DMS153 (cell line): ENCODE data around the gene USP47.
"Not testable (repeated sequence)": the region's sequence is repeated elsewhere in the genome, so short reads cannot be mapped to it uniquely, and the experiment has no call there.

Experiments
- DNase-seq: peaks from one replicate; lab custom pipeline; 2025; lab: John Stamatoyannopoulos, UW

USP47 gene

GRCh38 chr11:11822946-11823345 lies 18.8 kb upstream of the USP47 start:
- DNase-seq, result no peak

- no peak for DNase-seq
These were observed 15.5 kb upstream of the USP47 start for GRCh38 chr11:11826260-11826659.

GRCh38 chr11:11827272-11827671 lies 14.5 kb upstream of the USP47 start:
- DNase-seq, result no peak

GRCh38 chr11:11831406-11831805 lies 10.4 kb upstream of the USP47 start:
- DNase-seq, result not testable (repeated sequence)

DNA sequence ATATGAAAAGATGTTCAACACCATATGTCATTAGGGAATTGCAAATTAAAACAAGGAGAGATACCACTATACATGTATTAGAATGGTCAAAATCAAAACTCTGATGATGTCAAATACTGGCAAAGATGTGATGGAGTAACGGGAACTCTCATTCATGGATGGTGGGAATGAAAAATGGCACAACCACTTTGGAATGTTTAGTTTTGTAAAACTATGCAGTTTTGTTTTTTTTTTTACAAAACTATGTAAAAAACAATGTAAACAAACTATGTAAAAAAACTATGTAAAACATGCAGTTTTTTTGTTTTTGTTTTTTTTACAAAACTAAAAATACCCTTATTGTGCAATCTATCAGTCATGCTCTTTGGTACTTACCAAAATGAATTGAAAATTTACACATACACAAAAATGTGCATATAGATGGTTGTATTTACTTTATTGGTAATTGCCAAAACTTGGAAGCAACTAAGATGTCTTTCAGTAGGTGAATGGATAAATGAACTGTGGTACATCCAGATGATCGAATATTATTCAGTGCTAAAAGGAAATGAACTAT lies 5.0 kb upstream of the USP47 start:
- no peak for DNase-seq

DNA sequence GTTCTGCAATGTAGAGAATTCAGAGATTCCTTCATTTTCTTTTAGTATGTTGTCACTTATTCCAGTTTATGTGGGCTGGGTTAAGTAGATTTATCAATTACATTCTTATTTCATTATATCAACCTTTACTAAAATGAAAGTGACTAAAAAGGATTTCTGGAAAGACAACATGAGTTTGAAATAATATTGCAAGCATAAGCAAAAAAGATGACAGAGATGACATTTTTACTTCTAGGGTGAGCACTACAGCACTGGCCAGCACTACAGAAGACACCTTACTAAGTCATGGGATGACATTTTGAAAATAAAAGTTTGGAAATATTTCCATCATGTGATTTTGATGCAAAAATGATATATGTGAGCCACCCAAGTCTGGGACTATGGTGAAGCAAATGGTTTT lies 2.1 kb upstream of the USP47 start:
- no peak for DNase-seq

DNA sequence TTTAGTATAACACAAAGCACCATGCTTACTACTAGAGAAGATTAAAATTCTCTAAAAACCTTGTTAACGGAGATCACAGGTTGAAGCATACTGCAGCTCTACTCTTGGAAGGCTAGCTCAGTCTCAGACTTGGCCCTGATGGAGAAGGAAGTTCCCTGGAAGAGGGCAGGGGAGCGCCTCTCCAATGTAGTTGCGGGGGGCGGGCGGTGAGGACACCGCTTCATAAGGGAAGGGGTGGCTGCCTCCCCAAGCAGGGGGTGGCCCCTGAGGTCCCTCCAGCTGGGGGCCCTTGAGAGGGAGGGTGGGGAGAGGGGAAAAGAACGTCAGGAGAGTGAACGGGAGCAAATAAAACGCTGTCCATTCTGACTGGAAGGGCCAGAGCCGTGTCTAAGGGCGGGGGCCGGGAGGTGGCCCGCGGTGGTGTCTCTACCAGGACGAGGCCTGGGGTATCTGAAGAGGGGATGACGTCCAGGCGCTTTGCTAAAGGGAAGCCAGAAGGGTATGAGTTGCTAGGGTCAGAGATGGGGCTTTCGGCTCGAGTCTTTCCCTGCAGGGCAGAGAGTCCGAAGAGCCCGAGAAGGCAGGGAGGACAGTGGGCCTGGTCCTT lies 553 bp upstream of the USP47 start:
- DNase-seq, result peak; percentile 4

- DNase-seq, result peak; percentile 18
These were observed 743 bp downstream of the USP47 start for GRCh38 chr11:11842421-11843008.

DNA sequence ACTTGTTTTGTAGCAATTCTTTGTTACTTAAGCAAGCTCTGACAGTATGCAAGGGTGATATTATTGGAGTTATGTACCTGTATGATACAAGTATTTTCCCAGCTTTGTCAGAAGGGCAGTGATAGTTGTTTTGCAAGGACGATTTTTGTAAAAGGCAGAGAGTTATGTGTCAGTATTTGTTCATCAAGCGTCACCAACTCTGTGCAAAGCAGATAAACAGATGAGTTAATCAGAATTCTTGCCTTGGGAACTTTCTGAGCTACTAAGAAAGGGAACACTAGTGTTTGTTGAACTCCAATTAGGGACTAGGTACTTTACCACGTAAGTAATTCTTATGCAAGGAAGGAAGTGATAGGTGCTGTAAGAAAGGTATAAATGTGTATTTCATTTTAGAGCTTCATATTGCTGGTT lies 1.4 kb downstream of the USP47 start:
- DNase-seq, result no peak

GRCh38 chr11:11843642-11844041 lies 1.9 kb downstream of the USP47 start:
- no peak for DNase-seq

- DNase-seq, result no peak
These were observed 2.5 kb downstream of the USP47 start for GRCh38 chr11:11844272-11844671.

DNA sequence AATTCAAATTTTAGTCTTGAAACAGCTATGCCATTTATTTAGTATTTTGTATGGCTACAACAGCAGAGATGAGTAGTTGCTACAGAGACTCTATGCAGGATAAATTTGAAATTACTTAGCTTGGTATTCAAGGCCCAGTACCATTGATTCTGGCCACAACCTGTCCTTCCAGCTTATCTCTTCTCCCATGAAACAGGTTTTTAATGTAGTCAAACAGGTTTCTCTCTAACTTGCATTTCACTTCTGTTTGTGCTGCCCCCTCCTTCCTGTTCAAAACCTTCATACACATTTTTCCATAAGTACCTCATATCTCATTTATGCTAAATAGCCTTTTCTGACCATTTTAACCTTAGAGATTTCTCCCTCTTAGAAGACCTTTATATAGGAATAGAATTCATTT lies 3.3 kb downstream of the USP47 start:
- peak; percentile 60 for DNase-seq

DNA sequence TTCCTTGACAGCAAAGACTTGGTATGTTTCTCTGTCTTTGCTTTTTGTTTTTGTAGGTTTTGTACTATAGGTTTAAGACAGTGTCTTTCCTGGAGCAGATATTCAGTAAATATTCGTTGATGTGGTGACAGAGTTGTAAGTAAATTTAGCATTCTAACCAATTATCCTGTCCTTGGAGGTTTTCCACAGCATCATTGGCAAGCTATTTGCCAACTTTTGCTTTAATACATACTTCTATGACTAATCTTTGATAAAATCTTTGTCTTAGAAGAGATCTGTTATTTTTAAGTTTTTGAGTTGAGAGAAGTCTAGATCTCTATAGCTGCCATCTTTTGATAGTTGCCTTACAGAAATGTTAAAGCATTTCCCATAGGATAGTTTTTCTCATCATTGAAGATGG lies 3.8 kb downstream of the USP47 start:
- no peak for DNase-seq

DNA sequence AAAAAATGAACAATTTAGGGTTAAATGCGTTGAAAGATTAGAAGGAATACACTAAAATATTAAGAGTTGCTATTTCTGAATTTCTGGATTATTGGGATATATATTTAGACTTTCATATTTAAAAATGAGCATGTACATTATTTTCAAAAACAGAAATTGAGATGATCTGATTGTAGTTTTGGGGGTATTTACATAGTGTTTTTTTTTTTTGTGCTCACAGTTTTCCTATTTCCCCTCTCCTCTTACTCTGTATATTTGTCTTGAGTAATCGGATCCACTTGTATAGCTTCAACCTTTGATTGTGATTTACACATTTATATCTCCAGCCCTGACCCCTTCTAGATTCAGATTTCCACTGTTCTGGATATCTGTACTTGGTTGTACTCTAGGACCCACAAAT lies 5.3 kb downstream of the USP47 start:
- no peak for DNase-seq

DNA sequence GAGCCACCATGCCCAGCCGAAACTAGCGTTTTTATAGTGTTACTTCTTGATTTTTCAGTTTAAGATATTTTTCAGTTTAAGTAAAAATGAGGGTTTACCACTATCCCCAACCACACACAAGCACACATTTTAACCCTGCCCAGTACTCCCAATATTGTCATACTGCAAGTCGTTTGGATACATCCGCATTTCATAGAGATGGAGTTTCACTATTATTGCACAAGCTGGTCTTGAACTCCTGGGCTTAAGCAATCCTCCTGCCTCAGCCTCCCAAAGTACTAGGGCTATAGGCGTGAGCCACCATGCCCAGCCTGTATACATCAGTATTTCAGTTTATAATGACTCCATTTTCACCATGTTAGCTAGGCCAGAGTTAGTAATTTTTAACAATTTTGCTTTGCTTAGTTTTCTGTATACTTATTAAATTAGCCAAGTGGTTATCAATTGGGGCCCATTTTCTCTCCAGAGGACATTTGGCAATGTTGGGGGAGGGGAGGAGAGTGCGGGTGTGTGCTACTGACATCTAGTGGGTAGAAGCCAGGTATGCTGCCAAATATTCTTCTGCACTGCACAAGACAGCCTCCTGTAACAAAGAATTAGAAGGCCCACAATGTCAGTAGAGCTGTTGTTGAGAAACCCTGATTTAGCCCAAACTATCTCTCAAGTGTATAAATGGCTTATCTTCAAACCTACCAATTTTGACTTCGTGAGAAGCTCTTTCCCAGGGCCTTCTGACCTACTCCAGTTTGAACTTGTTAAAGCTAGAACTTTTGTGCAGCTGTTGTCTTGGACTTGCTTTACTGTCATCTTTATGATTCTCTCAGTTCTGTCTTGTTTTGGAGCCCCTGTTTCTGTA lies 7.3 kb downstream of the USP47 start:
- DNase-seq, result peak; percentile 20

- no peak for DNase-seq
These were observed 8.9 kb downstream of the USP47 start for GRCh38 chr11:11850668-11851067.

- DNase-seq, result no peak
These were observed 14.9 kb downstream of the USP47 start for GRCh38 chr11:11856638-11857037.

DNA sequence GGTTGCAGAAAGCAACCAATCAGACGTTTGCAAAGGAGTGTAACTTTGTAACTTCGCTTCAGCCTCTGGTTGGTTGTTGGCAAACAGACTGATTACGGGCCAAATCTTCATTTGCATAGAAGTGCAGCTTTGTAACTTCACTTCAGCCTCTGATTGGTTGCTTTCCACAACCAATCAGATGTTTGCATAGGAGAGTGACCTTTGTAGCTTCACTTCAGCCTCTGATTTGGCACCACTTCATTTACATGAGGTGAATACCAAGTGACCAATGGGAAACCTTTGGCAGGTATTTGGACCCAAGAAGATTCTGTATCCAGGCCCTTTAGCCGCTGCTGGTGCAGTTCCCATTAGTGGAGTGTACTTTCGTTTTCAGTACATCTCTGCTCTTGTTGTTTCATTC lies 16.0 kb downstream of the USP47 start:
- no peak for DNase-seq

DNA sequence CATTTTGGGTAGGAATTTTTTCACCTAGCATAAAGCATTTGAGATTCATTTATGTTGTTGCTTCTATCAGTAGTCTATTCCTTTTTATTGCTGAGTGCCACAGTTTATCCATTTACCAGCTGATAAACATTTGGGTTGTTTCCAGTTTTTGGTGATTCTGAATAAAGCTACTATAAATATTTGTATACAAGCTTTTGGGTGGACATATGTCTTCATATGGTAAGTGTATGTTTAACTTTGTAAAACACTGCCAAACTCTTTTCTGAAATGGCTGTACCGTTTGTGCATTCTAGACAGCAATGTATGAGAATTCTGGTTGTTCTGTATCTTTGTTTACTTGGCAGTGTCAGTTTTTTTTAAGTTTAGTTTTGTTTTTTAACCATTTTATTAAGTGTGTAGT lies 16.9 kb downstream of the USP47 start:
- no peak for DNase-seq

DNA sequence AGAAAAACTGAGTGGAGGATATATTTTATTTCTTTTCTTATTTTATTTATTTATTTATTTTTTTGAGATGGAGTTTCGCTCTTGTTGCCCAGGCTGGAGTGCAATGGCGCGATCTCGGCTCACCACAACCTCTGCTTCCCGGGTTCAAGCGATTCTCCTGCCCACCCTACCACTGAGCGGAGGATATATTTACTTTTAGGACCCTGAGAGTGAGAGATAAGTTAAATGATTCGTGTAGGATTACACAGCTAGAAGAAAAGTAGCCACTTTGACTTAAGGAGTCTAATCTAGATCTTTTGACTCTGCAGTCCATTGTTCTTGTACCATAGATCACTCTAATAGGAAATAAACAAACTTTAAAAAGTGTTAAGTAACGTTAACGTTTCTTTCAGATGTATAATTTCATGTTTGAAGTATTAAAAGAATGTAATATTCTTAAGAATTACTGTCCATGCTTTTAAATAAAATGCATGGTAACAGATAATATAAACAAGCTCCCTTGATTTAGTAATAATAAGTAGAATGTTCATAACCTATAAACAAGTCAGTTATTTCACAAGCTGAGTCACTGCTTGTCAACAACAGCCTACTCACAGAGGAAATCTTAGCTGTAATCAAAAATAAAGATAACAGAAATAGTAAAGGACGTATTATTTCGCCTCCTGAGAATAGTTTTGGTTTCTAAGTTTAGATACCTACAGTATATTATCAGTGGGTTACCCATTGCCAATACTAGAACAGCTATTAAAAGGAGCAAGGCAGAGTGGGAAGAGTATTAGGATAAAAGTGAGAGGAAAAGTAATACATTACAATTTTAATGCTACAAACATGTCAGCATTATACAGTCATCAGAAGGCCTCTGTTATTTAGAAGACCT lies 18.6 kb downstream of the USP47 start:
- no peak for DNase-seq

GRCh38 chr11:11862999-11863398 lies 21.2 kb downstream of the USP47 start:
- no peak for DNase-seq

GRCh38 chr11:11864332-11864731 lies 22.6 kb downstream of the USP47 start:
- no peak for DNase-seq
